HCT116 (cell line): ENCODE results near the gene CSH2. TPM values are rescaled to one million over a fixed set of nuclear protein-coding genes. Genes with fewer than 3 reads are reported as not detected.

Experiments used
- ATAC-seq: fragments of 200-7000 bp; cut with Tn5 transposase; 2 replicates; pipeline ENCODE4 v1.9.1; 2020; ENCODE audit warnings: mild to moderate bottlenecking, moderate library complexity
- BruUV-seq: library from RNA; stranded (reverse); fragments of 400-500 nt; replicated peaks from 2 replicates; lab custom pipeline; 2021; lab: Mats Ljungman, UMichigan
- CTCF ChIA-PET: fragments of 300-600 bp; sonication (Branson Sonifier 250); formaldehyde crosslinking; loops from one replicate; lab custom pipeline; 2021; ENCODE audit warnings: antibody characterized with exemption; lab: Charles Lee
- POLR2A ChIA-PET: fragments of 300-600, 350-600 bp; sonication (Branson Sonifier 250); formaldehyde crosslinking; loops from one replicate; lab custom pipeline; 2021; ENCODE audit warnings: antibody characterized with exemption; lab: Charles Lee
- RAD21 ChIA-PET, 2 experiments: fragments of 300-600 bp; sonication (Branson Sonifier 250); formaldehyde crosslinking; loops; one replicate each; lab custom pipeline; 2023; ENCODE audit warnings: low total read pairs in 2 of 2; ENCODE audit not compliant: uncharacterized antibody in 2 of 2, unreplicated experiment in 2 of 2, low non-redundant PET in 1 of 2; lab: Charles Lee
- DNase-seq: peaks from one replicate; pipeline ENCODE4 v3.0.0-alpha.2; 2010; ENCODE audit warnings: low read depth, low spot score
- H2AFZ ChIP-seq: fragments of 200-600 bp; shearing (Covaris generic), sonication (generic); 2 replicates; pipeline ENCODE4 v1.6.1; 2017; ENCODE audit warnings: low read depth, mixed run types, mixed read lengths, antibody characterized with exemption, low read length; ENCODE audit not compliant: poor library complexity, severe bottlenecking
- H3K27ac ChIP-seq: 2 replicates; pipeline ENCODE4 v1.5.1; 2012; ENCODE audit warnings: low read depth, low read length
- H3K27me3 ChIP-seq: fragments of 200-600 bp; sonication (generic); 2 replicates; pipeline ENCODE4 v1.6.1; 2016; ENCODE audit warnings: mixed run types, low read length, mixed read lengths; ENCODE audit not compliant: insufficient read depth
- H3K36me3 ChIP-seq, 2 experiments: fragments of 200-500 bp in 1 of 2; fragments of 200-600 bp in 1 of 2; sonication (Bioruptor generic) in 1 of 2; sonication (generic) in 1 of 2; 2 replicates each; pipeline versions ENCODE4 v1.5.1 to v1.6.1; 2014 to 2016; ENCODE audit warnings: low read length in 2 of 2, inconsistent platforms in 1 of 2, mixed read lengths in 1 of 2, mixed run types in 1 of 2; ENCODE audit not compliant: insufficient read depth in 2 of 2, control insufficient read depth in 1 of 2
- H3K4me1 ChIP-seq, 2 experiments: fragments of 200-600 bp in 1 of 2; sonication (generic) in 1 of 2; 2 replicates each; pipeline versions ENCODE4 v1.5.1 to v1.6.1; 2012 to 2017; ENCODE audit warnings: low read length in 2 of 2, inconsistent platforms in 1 of 2, mild to moderate bottlenecking in 1 of 2, mixed read lengths in 1 of 2, mixed run types in 1 of 2, moderate library complexity in 1 of 2; ENCODE audit not compliant: insufficient read depth in 2 of 2, control insufficient read depth in 1 of 2
- H3K4me2 ChIP-seq: fragments of 200-600 bp; sonication (generic); 2 replicates; pipeline ENCODE4 v1.6.1; 2017; ENCODE audit warnings: mixed run types, low read length, mixed read lengths
- H3K4me3 ChIP-seq, 2 experiments: fragments of 200-600 bp in 1 of 2; sonication (generic) in 1 of 2; replicated peaks in 1 of 2; 2 replicates each; pipeline ENCODE4 v1.5.1; 2011 to 2016; ENCODE audit warnings: low read length in 2 of 2, control low read depth in 1 of 2, low read depth in 1 of 2, mild to moderate bottlenecking in 1 of 2, mixed read lengths in 1 of 2, mixed run types in 1 of 2
- H3K79me2 ChIP-seq: fragments of 200-600 bp; sonication (generic); 2 replicates; pipeline ENCODE4 v1.6.1; 2017; ENCODE audit warnings: mild to moderate bottlenecking, mixed run types, low read length, moderate library complexity, mixed read lengths; ENCODE audit not compliant: insufficient read depth
- H3K9ac ChIP-seq: fragments of 200-600 bp; sonication (generic); 2 replicates; pipeline ENCODE4 v1.6.1; 2016; ENCODE audit warnings: low read length, mixed read lengths
- H3K9me2 ChIP-seq: fragments of 200-600 bp; sonication (generic), shearing (Covaris generic); 2 replicates; pipeline ENCODE4 v1.6.1; 2017; ENCODE audit warnings: mixed run types, mild to moderate bottlenecking, moderate library complexity; ENCODE audit not compliant: insufficient read depth
- H3K9me3 ChIP-seq, 2 experiments: fragments of 200-500 bp in 1 of 2; fragments of 200-600 bp in 1 of 2; sonication (Bioruptor generic) in 1 of 2; sonication (generic) in 1 of 2; 2 replicates each; pipeline ENCODE4 v1.6.1; 2014 to 2017; ENCODE audit warnings: low read length in 2 of 2, mixed read lengths in 2 of 2, inconsistent platforms in 1 of 2, low read depth in 1 of 2, mild to moderate bottlenecking in 1 of 2, mixed run types in 1 of 2, moderate library complexity in 1 of 2; ENCODE audit not compliant: control insufficient read depth in 1 of 2, insufficient read depth in 1 of 2
- H4K20me1 ChIP-seq: fragments of 200-600 bp; sonication (generic), shearing (Covaris generic); 2 replicates; pipeline ENCODE4 v1.6.1; 2017; ENCODE audit warnings: mixed run types, mild to moderate bottlenecking, moderate library complexity; ENCODE audit not compliant: insufficient read depth
- CBX3 ChIP-seq: IDR thresholded peaks from 2 replicates; pipeline ENCODE4 v1.6.1; 2012; ENCODE audit warnings: low read depth
- CEBPB ChIP-seq: IDR thresholded peaks from 2 replicates; pipeline ENCODE4 v1.6.1; 2012; ENCODE audit warnings: low read depth
- EGR1 ChIP-seq: IDR thresholded peaks from 2 replicates; pipeline ENCODE4 v1.6.1; 2012; ENCODE audit warnings: low read depth
- EZH2 ChIP-seq: fragments of 200-600 bp; sonication (generic); IDR thresholded peaks from 2 replicates; pipeline ENCODE4 v1.6.1; 2017; ENCODE audit warnings: antibody characterized with exemption, mixed run types
- EZH2phosphoT487 ChIP-seq: fragments of 200-600 bp; IDR thresholded peaks from 2 replicates; pipeline ENCODE4 v1.6.1; 2018; ENCODE audit warnings: antibody characterized with exemption, borderline replicate concordance
- FOSL1 ChIP-seq: IDR thresholded peaks from 2 replicates; pipeline ENCODE4 v1.6.1; 2012; ENCODE audit warnings: low read depth
- JUND ChIP-seq: IDR thresholded peaks from 2 replicates; pipeline ENCODE4 v1.6.1; 2012
- POLR2AphosphoS5 ChIP-seq: IDR thresholded peaks from 2 replicates; pipeline ENCODE4 v1.6.1; 2011; ENCODE audit warnings: mild to moderate bottlenecking, low read depth, low read length, moderate library complexity
- RAD21 ChIP-seq: IDR thresholded peaks from 2 replicates; pipeline ENCODE4 v1.6.1; 2012; ENCODE audit warnings: low read depth, mild to moderate bottlenecking
- SIN3A ChIP-seq: IDR thresholded peaks from 2 replicates; pipeline ENCODE4 v1.6.1; 2012; ENCODE audit warnings: low read depth
- SP1 ChIP-seq: IDR thresholded peaks from 2 replicates; pipeline ENCODE4 v1.6.1; 2012; ENCODE audit warnings: low read depth
- SRF ChIP-seq: IDR thresholded peaks from 2 replicates; pipeline ENCODE4 v1.6.1; 2012; ENCODE audit warnings: low read depth
- YY1 ChIP-seq: IDR thresholded peaks from 2 replicates; pipeline ENCODE4 v1.6.1; 2011; ENCODE audit warnings: low read length, low read depth, moderate library complexity, mild to moderate bottlenecking; ENCODE audit not compliant: insufficient replicate concordance; ENCODE audit errors: extremely low read depth
- ZFX ChIP-seq: fragments of 450-650 bp; IDR thresholded peaks from 2 replicates; pipeline ENCODE4 v1.6.1; 2017
- ZNF274 ChIP-seq: fragments of 200-500 bp; sonication (Bioruptor generic); IDR thresholded peaks from 2 replicates; pipeline ENCODE4 v1.6.1; 2014; ENCODE audit warnings: mild to moderate bottlenecking, low read depth, low read length, inconsistent platforms
- intact Hi-C: fragments of 100-400 bp; cut with micrococcal nuclease; formaldehyde crosslinking; loops from 2 replicates; pipeline ENCODE4 v1.10.0; 2022
- total RNA-seq: library from RNA; stranded (reverse); gene quantifications from one replicate; pipeline ENCODE4 v1.2.1, GENCODE V29; 2021; ENCODE audit not compliant: unreplicated experiment
- TF ChIP-seq, protein P1 (sequence below): IDR thresholded peaks from 2 replicates; pipeline ENCODE4 v1.6.1; 2012
- TF ChIP-seq, protein P2 (sequence below): IDR thresholded peaks from 2 replicates; pipeline ENCODE4 v1.6.1; 2012
- TF ChIP-seq, protein P3 (sequence below), 3 experiments: fragments of 200-600 bp in 1 of 3; sonication (generic) in 1 of 3; IDR thresholded peaks in 2 of 3; conservative IDR thresholded peaks in 1 of 3; 2 replicates each; pipeline ENCODE4 v1.5.1; 2012 to 2017; ENCODE audit warnings: low read depth in 2 of 3, low read length in 2 of 3, antibody characterized with exemption in 1 of 3, borderline replicate concordance in 1 of 3, control low read depth in 1 of 3, mild to moderate bottlenecking in 1 of 3, mixed read lengths in 1 of 3, mixed run types in 1 of 3, moderate library complexity in 1 of 3; ENCODE audit not compliant: insufficient read depth in 1 of 3
- TF ChIP-seq, protein P4 (sequence below): IDR thresholded peaks from 2 replicates; pipeline ENCODE4 v1.6.1; 2011; ENCODE audit warnings: mild to moderate bottlenecking, low read length, moderate library complexity; ENCODE audit not compliant: insufficient replicate concordance; ENCODE audit errors: extremely low read depth

Gene CSH2
- total RNA-seq, 1 experiment from 2014 or later, result not detected

DNA sequence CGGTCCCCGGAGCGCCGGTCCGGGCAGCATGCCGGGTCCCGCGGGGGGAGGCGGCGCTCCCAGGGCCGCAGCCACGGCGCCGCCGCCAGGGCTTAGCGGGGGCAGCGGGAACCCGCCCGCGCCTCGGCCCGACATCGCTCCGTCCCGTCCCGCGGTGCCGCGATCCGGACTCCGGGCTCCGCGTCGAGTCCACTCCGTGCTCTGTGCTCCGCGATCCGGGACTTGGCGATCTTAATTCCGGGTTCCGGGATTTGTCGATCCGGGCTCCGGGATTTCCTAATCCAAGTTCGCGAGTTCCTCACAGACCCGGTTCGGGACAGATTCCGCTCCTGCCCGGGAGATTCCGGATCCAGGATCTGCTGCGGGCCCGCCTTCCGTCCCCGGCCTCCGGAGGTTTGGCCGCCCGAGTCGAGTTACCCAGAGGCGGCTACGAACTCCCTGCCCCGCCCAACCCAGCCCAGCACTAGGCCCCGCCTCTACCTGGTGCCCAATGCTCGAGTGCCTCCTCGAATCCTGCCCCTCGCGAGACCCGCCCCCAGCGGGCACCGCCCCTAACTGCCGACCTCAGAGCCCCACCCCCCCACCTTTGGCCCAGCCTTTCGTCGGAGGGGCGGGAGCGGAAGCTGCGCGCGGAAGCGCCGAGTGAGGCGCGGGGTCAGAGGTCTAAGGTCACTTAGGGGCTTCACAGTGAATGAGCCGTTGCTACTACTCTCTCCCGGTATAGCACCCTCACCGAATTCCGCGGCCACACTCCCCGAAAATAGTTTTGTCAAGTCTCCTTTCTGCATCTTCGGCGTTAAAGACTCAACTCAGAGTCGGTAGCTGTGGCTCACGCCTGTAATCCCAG, 30.7 kb downstream of the CSH2 start, which contains the start of gene SMARCD2:
Gene SMARCD2 (minus strand): TSS at position 146 of the 847 bp plus-strand sequence. CDS start 11 bp downstream, at position 135.
- Histone ChIP-seq H3K9me3 (no peaks in the 10 kb centered on the region), H3K4me3 (peak within 1 kb of the TSS; percentile 92 to 95), H3K36me3 (no peaks in the 10 kb centered on the region; a peak in 1 of 4 replicates), H3K4me2 (peak within 1 kb of the TSS; percentile 89), H4K20me1 (no peaks in the 10 kb centered on the region), H3K9ac (peak within 1 kb of the TSS; percentile 98), H3K79me2 (peaks cover 46% of the 10 kb centered on the region), H3K4me1 (peaks cover 40 to 46% of the 10 kb centered on the region in 2 experiments), H3K9me2 (no peaks in the 10 kb centered on the region), H2AFZ (peak within 1 kb of the TSS; percentile 47), H3K27me3 (no peaks in the 10 kb centered on the region), H3K27ac (peak within 1 kb of the TSS; percentile 96)
- RAD21 ChIA-PET, result no interaction called here
- intact Hi-C loops, result loop anchor here (2.0 to 5.0 kb wide), 2 partner anchors 70 to 220 kb away; partner anchors contain the start of genes CCDC47 and MAP3K3
- BruUV-seq, result no TSS peak
- ATAC-seq, result peak; percentile 87
- POLR2A ChIA-PET, result interaction anchor here (0.6 to 1.8 kb wide), 6 partner anchors 16 to 663 kb away, joined by 3 to 13 read pairs (median 5); partner anchors contain the start of genes CCDC47, DDX42 and DDX5
- DNase-seq, result peak; percentile 100
- CTCF ChIA-PET, result interaction anchor here (0.7 to 1.5 kb wide), 4 partner anchors 11 to 23 kb away, joined by 3 to 10 read pairs (median 6); no protein-coding TSS in a partner anchor
- TF ChIP-seq POLR2AphosphoS5, result peak; percentile 59
- TF ChIP-seq ZNF274, result no peak
- peak; percentile 86 for TF ChIP-seq ZFX
- no peak for TF ChIP-seq SIN3A
- TF ChIP-seq EZH2phosphoT487, result no peak
- TF ChIP-seq, protein P1, sequence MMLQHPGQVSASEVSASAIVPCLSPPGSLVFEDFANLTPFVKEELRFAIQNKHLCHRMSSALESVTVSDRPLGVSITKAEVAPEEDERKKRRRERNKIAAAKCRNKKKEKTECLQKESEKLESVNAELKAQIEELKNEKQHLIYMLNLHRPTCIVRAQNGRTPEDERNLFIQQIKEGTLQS, result no peak
- TF ChIP-seq CBX3, result no peak
- TF ChIP-seq CEBPB, result no peak
- no peak for TF ChIP-seq SRF
- TF ChIP-seq, protein P2, sequence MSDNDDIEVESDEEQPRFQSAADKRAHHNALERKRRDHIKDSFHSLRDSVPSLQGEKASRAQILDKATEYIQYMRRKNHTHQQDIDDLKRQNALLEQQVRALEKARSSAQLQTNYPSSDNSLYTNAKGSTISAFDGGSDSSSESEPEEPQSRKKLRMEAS, result no peak
- no peak for TF ChIP-seq EZH2
- no peak for TF ChIP-seq EGR1
- TF ChIP-seq RAD21, result no peak
- TF ChIP-seq SP1, result no peak
- TF ChIP-seq, protein P3, sequence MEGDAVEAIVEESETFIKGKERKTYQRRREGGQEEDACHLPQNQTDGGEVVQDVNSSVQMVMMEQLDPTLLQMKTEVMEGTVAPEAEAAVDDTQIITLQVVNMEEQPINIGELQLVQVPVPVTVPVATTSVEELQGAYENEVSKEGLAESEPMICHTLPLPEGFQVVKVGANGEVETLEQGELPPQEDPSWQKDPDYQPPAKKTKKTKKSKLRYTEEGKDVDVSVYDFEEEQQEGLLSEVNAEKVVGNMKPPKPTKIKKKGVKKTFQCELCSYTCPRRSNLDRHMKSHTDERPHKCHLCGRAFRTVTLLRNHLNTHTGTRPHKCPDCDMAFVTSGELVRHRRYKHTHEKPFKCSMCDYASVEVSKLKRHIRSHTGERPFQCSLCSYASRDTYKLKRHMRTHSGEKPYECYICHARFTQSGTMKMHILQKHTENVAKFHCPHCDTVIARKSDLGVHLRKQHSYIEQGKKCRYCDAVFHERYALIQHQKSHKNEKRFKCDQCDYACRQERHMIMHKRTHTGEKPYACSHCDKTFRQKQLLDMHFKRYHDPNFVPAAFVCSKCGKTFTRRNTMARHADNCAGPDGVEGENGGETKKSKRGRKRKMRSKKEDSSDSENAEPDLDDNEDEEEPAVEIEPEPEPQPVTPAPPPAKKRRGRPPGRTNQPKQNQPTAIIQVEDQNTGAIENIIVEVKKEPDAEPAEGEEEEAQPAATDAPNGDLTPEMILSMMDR (IDR thresholded peaks at IDR 0.05 in 2 of 3, conservative IDR thresholded peaks at IDR 0.05 in 1 of 3; ENCODE audit: borderline replicate concordance in 1 of 3, insufficient read depth in 1 of 3, low read depth in 2 of 3, low read length in 2 of 3), result no peak
- TF ChIP-seq YY1, result peak; percentile 90
- no peak for TF ChIP-seq JUND
- TF ChIP-seq, protein P4, sequence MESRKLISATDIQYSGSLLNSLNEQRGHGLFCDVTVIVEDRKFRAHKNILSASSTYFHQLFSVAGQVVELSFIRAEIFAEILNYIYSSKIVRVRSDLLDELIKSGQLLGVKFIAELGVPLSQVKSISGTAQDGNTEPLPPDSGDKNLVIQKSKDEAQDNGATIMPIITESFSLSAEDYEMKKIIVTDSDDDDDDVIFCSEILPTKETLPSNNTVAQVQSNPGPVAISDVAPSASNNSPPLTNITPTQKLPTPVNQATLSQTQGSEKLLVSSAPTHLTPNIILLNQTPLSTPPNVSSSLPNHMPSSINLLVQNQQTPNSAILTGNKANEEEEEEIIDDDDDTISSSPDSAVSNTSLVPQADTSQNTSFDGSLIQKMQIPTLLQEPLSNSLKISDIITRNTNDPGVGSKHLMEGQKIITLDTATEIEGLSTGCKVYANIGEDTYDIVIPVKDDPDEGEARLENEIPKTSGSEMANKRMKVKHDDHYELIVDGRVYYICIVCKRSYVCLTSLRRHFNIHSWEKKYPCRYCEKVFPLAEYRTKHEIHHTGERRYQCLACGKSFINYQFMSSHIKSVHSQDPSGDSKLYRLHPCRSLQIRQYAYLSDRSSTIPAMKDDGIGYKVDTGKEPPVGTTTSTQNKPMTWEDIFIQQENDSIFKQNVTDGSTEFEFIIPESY, result peak; percentile 59
- TF ChIP-seq FOSL1, result no peak
